GM21528 (cell line): Measurements from ENCODE around the gene ZFYVE16.
A peak's percentile ranks its signal among the peaks of the same experiment; 100 is the strongest.
"Not testable (repeated sequence)": the region's sequence is repeated elsewhere in the genome, so short reads cannot be mapped to it uniquely, and the experiment has no call there.

Source experiments
- ATAC-seq: cut with Tn5 transposase; IDR thresholded peaks from one replicate; pipeline ENCODE4 v1.9.1; 2021; ENCODE audit warnings: mild to moderate bottlenecking, moderate library complexity; ENCODE audit not compliant: unreplicated experiment, low FRiP score

The ZFYVE16 gene

DNA sequence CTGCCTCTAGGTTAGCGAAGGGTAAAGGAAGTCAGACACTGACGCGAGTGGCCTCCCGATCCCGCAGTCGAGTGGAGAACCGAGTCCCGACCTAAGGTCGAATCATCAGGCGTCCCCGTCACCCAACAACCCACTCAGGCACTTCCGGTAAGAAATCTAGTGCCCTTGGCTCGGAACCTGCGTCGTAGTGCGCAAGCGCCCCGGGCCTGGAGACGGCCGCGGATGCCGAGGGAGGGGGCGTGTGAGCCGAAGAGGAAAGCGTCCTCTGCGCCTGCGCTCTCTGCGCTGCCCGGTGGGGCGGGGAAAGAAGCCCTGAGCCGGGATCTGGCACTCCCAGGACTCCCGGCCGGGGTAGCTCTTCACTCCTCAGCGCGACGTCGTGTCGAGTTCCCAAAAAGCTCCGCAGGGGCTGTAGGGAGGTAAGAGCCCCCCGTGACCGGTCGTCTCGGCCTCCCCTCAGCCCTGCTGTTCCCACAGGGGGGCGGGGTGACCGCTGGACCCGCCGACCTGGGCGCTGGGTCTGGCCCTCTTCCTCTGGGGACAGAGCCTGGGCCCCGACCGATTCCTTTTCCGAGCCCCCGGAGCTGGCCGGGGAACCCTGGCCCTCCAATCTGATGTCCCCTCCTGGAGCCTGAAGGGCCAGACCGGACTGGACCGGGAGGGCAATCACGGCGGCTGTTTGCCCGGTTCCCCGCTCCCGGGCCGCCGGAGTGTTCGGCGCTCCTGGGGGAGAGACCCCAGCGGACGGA lies at the start of gene ZFYVE16:
Gene ZFYVE16 (plus strand): TSS at position 330 of the 749 bp plus-strand sequence. CDS start 26,084 bp downstream, outside the sequence.
- ATAC-seq = peak; percentile 87

DNA sequence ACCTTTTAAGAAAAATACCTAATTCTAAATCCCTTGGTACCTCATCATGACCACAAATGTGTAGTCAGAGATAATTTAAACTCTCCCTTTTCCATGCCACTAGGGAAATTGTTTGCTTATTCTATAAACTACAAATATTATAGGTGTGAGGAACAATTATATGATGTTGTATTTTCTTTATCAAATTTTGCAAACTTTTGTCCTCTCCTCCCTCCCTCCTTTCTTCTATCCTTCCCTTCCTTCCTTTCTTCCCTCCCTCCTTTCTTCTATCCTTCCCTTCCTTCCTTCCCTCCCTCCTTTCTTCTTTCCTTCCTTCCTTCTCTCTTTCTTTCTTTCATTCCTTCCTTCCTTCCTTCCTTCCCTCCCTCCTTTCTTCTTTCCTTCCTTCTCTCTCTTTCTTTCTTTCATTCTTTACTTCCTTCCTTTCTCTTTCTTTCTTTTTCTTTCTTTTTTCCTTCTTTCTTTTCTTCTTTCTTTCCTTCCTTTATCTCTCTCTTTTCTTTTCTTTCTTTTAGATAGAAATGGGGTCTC lies 46.9 kb upstream of the ZFYVE16 start:
- no peak for ATAC-seq

DNA sequence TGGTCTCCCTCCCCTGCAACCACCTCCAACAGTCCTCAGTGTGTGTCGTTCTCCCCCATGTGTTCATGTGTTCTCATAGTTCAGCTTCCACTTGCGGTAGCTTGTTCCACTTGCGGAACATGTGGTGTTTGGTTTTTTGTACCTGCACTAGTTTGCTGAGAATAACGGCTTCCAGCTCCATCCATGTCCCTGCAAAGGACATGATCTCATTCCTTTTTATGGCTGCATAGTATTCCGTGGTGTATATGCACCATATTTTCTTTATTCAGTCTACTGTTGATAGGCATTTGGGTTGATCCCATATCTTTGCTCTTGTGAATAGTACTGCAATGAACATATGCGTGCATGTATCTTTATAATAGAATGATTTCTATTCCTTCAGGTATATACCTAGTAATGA lies 43.0 kb upstream of the ZFYVE16 start:
- ATAC-seq = no peak

DNA sequence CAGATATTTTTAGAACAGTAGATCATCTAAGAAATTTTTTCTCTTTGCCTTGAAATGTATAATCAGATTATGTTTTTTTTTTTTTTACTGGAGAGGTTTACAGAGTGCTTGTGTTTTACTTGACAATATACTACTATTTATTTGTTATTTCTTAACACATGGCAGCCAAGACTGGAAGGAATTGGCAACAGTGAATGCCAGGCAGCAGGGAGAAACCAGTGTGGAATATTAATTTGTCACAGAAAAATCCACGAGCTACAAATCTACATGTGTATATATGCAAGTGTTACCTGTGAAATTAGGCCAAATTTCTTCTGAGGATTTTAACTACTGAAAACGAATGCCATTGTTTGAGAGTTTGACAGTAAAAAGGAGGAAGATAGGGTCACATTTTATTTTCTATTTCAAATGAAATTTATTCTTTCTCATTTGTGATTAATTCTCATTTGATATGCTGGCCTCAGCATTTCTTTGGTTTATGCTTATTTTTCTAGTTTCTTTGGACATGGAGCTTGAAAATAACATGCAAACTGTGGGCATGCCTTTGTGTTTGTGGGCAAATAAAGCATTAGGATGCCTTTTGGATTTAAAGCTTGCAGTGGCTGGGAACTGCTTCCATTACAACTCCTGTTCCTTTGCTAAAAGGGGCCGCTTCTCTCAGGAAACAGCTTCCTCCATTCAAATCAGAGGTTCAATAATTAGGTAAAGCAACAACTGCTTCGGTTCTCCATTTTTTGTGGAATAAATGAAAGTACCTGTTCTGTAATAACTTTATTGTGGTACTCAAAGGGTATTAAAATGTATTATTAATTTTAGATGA lies 39.0 kb upstream of the ZFYVE16 start:
- ATAC-seq = no peak

DNA sequence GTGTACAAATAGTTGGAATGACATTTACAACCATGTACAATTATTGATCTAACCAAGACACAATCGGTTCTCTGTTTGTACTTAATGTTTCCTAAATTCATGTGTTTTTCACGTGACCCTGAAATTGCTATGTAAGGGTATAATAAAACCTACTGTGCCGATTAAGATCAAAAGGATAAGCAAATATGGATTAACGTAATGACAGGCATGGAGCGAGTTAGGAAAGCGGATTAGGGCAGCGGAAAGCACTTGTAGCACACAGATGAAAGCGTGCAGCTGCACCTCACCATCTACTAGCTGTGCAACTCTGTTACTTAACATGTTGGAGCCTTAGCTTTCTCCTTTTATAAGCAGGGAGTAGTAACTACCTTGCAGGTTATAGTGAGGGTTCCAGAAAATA lies 38.3 kb upstream of the ZFYVE16 start:
- no peak for ATAC-seq

DNA sequence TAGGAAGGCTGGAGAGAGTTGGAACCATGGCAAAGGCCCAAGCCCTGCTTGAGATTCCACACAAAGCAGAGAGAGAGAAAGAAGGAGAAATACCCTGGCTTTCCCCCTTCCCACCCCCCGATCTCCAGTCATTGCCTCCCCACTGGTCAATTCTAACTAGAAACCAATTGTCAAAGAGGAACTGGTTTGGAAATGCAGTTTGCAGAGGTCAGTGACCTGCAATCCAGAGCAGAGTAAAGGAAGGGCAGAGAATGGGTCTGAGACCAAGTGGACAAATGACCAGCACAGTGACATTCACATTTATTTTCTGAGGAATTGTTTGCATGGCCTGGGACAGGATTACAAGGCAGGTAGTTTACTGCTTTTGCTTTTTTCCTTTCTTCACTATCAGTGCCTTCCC lies 37.5 kb upstream of the ZFYVE16 start:
- no peak for ATAC-seq

DNA sequence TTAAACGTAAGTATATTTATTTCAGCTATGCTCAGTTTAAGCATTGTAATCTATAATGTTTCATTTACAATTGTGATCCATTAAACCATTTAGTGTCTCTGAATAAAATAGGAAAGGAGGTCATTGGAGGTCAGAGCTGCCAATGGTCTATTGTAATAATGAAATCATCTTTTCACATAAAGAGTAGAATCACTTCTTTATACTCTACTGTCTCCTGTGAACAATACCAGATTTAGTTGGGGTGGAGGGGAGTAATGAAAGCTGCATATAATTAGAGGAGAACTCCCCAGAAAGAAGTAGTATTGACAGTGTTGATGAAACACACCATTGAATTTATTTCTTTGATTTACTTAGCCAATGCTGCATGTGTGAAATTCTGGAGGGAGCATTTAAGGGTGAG lies 35.1 kb upstream of the ZFYVE16 start:
- no peak for ATAC-seq

DNA sequence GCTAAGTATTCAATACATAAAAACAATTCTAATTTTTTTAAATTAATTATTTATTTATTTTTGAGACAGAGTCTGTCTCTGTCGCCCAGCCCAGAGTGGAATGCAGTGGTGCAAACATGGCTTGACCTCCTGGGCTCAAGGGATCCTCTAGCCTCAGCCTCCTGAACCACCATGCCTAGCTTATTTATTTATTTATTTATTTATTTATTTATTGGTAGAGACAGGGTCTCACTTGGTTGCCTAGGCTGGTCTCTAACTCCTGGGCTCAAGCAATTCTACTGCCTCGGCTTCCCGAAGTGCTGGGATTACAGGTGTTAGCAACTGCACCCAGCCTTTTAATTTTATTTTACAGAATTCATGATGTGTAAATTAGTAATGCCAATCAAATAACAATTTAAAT lies 33.7 kb upstream of the ZFYVE16 start:
- no peak for ATAC-seq

DNA sequence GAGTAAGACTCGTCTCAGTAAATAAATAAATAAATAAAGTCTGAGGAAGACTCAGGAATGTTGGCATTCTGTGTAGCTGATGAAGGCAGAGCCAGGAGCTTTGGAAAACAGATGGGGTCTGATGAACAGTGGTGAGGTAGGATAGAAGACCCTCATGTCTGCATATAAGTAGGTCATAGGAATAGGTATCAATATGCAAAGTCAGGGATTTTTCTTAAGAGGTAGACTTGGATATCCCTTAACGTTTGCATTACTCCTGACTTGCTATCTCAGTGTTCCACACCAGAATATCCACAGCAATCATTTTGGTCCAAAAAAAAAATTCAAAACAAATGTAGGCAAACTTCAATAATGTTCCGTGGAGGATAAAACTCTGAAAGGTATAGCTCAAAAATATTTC lies 31.3 kb upstream of the ZFYVE16 start:
- no peak for ATAC-seq

DNA sequence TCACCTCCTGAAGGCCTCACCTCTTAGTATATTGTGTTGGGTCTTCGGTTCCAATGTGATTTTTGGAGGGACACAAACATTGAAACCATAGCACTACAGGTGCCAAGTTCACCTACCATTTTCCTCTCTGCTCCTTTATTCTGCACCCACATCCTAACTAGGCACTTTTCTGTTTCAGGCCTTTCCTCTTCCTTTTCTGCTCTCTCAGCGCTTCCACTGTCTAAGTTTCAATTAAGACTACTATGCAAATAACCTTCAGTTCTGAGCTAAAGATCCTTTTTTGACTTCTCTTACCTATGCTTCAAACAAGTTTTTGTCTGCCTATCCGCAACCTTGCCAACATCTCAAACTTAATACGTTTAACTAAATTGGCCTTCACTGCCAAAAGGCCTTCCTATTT lies 25.4 kb upstream of the ZFYVE16 start:
- ATAC-seq = no peak

DNA sequence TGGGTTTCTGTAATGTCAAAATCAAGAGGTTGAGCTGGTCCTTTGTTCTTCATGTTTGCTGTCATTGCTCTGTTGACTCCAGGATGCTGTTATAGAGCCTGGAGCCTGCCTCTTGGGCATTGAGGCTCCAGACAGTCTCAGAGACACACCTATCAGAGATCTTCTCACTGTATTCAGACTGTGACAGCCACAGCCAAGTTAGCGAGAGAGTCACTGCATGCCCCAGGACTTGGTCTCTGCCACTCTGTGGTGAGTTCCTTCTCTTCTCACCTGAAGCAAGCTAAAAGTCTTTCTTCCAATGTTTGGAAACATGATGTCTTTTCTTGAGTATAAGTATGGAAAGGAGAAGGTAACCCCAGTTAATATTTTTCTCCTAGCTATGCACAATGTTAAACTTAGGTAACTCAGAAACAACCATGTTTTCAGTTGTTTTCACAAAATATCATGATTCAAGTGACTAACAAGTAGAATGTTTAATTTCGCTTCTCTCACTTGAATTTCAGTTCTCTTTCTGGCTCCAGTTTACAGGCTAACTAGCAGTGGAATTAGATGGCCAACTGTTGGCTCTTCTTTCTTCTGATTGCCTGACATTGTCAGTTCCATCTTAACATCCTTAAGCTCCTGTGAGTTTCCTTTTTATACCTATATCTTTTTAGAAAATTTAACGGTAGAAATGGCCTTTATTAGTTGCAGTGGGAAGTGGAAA lies 20.6 kb upstream of the ZFYVE16 start:
- ATAC-seq = no peak

DNA sequence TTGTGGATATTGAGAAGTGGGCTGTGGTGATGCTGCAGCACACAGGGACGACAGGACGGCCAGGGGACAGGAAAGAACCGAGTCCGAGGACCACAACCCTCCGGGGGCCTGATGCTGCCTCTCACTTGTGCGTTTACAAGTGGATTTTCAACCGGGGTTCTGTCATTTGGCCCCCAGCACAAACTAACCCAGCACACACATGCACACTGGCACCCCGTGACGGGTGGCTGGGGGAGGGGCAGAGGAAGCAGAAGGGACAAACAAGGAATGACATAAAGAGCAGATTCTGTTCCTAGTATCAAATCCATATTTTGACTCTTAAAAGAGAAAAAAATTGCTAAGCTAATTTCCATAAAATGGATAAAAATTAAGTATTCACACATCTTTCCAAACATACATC lies 18.3 kb upstream of the ZFYVE16 start:
- ATAC-seq = no peak

DNA sequence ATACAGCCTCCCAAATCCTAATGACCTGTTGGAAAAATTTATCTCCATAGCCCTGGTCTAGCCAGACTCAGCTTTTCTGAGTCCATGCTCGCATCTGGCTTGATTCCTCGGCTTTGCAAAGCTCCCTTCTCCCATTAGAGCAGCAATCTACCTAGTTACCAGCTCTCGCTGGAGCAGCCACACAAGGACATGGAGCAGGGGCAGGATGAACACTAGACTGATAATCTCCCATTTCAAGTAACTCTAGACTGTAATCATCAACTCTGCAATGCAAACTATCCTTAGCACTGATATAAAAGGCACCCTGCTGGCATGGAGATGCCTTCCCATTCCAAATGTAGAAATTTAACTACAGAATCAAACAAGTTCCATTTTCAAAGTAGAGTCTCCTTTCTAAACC lies 17.5 kb upstream of the ZFYVE16 start:
- not testable (repeated sequence) for ATAC-seq

DNA sequence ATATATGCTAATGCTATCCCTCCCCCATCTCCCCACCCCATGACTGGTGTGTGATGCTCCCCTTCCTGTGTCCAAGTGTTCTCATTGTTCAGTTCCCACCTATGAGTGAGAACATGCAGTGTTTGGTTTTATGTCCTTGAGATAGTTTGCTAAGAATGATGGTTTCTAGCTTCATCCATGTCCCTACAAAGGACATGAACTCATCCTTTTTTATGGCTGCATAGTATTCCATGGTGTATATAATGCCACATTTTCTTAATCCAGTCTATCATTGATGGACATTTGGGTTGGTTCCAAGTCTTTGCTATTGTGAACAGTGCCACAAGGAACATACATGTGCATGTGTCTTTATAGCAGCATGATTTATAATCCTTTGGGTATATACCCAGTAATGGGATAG lies 16.6 kb upstream of the ZFYVE16 start:
- not testable (repeated sequence) for ATAC-seq

DNA sequence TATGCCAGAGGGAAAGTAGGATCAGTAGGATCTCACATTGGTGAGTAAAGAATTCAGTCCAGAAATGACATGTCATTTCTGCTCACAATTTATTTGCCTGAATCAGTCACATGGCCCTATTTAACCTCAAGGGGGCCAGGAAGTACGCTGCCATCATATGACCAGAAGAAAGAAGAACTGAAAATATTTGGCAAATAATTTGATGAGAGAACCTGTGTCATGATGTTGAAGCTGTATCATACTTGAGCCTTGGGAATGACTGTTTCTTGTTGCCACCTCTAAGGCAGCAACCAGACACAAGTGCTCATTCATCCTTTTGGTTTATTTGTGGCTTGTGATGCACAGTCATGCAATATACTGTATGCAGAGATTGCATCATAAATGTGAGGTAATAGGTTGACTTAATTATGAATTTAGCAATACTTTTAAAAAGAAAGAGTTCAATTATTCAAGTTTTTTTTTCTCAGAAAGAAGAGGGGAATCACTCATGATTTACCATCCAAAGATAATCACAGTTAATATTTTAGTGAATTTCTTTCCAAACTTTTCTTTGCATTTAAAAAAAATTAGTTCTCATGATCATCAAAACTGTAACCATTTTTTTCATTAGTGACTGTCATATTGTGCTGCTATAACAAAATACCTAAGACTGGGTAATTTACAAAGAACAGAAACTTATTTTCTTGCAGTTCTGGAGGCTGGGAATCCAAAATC lies 8.2 kb upstream of the ZFYVE16 start:
- ATAC-seq = peak; percentile 83

DNA sequence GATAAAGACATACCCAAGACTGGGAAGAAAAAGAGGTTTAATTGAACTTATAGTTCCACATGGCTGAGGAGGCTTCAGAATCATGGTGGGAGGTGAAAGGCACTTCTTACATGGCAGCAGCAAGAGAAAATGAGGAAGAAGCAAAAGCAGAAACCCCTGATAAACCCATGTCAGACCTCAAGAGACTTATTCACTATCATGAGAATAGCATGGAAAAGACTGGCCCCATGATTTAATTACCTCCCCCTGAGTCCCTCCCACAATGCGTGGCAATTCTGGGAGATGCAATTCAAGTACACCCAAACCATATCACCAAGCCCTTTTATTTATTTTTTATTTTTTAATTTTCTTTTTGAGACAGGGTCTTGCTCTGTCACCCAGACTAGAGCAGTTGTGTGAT lies 7.5 kb upstream of the ZFYVE16 start:
- ATAC-seq = not testable (repeated sequence)

DNA sequence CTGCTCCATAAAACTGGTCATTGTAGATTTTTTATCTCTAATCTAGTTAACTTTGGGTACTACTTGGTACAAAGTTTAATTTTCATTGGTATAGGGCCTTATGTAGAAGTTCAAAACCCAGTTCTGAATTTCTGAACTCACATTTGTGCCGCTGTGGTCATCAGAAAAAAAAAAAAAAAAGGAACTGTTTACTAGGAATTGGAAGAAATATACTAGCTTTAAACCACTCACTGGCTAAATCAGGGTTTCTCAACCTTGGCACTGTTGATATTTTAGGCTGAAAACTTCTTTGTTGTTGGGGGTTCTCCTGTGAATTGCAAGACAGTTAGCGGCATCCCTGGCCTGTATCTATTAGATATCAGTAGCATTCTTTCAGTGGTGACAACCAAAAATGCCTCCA lies 4.1 kb upstream of the ZFYVE16 start:
- ATAC-seq = no peak

DNA sequence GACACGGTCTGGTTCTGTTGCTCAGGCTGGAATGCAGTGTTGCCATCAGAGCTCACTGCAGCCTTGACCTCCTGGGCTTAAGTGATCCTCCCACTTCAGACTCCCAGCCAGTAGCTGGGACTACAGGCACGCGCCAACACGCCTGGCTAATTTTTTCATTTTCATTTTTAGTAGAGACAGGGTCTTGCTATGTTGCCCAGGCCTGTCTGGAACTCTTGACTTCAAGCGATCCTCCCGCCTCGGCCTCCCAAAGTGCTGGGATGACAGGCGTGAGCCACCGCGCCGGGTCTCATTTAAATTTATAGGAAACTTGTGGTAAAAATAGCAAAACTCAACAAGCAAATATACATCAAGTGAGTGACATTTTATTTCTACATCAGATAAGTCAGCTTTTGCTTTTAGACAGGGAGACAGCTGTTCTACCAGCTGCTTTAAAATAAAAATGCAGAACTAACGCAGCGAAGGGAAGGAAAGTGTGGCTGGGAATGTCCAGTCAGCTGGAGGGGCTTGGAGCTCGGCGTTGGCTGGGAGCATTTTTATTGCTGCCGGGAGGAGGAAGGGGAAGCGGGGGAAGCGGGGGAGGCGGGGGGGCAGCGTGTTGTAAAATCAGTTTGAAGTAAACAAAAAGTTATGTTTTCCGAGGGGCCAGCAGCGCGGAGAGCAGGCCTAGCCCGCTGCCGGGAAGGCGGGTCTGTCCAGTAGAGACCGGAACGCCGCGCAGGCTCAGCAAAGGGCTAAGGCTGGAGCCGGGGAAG lies 707 bp upstream of the ZFYVE16 start:
- ATAC-seq = peak; percentile 52

DNA sequence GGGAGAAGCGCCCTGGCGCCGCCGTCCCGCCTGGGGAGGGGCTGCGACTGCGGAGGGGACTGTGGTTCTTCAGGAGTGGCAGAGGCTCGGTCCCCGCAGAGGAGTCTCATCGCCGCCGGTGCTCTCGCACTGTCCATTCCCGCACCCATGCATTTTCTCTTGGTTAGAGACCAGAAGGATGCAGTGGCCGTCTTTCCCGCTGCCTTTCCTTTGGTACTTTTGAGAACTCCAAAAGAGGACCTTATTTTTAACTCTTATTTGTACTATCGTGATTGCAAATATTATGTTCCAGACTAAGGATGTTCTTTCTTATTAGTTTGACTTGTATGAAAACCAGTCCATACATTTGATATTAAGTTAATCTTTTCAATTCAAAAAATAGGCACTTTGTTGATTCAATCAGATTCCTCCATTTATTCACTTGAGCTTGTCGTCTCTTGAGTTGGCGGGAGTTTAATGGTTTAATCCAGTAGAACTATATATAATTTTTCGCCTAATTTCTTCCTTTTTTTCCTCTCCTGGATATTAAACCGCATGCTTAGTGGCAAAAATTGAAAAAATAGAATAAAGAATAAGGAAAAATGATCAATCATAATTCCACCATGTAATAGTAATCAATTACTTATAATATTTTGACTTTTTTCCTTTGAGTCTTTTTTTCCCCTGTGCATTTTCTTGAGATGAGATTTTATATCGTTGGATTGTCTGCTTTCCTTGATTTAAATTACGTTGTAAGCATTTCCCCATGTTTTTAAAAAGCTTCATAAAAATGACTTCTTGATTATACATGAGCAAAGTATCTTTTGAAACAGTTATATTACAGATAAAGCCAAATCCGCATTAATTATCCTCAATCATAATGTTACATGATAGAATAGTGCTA lies 861 bp downstream of the ZFYVE16 start:
- ATAC-seq = no peak
